ENCODE data around the gene DHPS. TPM values are rescaled to one million over a fixed set of nuclear protein-coding genes. Genes with fewer than 3 reads are reported as not detected.
A peak's percentile ranks its signal among the peaks of the same experiment; 100 is the strongest.

The DHPS gene
- total RNA-seq, 3 donors from 2014 or later (not counting 1 experiment from before 2014, with no cell fraction given): 143 to 193 (median 145) TPM

- H3K36me3 ChIP-seq (ENCODE audit: control insufficient read depth, insufficient read depth, low read length): peaks cover 52% of the 10 kb centered on the region
- DNase-seq: no peak
- H3K27ac ChIP-seq (ENCODE audit: low read length): no peak overlapping the region
- H3K4me3 Mint-ChIP-seq: no peak overlapping the region
- intact Hi-C loops (cut with micrococcal nuclease): loop anchor here (10.0 kb wide), 1 partner anchor 118 kb away; the partner anchor contains the start of gene JUNB
- H3K27me3 Mint-ChIP-seq (ENCODE audit: low read depth in 2 of 2): no peaks in the 10 kb centered on the region
- no peaks in the 10 kb centered on the region for H3K27me3 ChIP-seq (ENCODE audit: control insufficient read depth, insufficient read depth, low read length)
- H3K4me1 ChIP-seq (ENCODE audit: control insufficient read depth, insufficient read depth, low read length): peaks cover 18% of the 10 kb centered on the region
- H3K36me3 Mint-ChIP-seq: no peaks in the 10 kb centered on the region
- peak overlapping the region; percentile 60 to 70 for H3K27ac Mint-ChIP-seq
- H3K9me3 ChIP-seq (ENCODE audit: control insufficient read depth, insufficient read depth, low read length): no peaks in the 10 kb centered on the region
- no peak for TF ChIP-seq CTCF (IDR thresholded peaks at IDR 0.05)
- H3K4me3 ChIP-seq (ENCODE audit: low read length): no peak overlapping the region
- ATAC-seq: no peak
- no peaks in the 10 kb centered on the region for H3K9me3 Mint-ChIP-seq
- H3K4me1 Mint-ChIP-seq: peaks cover 30 to 43% of the 10 kb centered on the region in 2 donors
- 95% methylated on average over 10 of the region's 12 CpGs for WGBS (ENCODE audit: insufficient coverage)
Observed at GRCh38 chr19:12676928-12677327, 4.8 kb downstream of the DHPS start.

- Mint-ChIP-seq H3K9me3 (no peaks in the 10 kb centered on the region), H3K4me3 (no peak overlapping the region), H3K27me3 (ENCODE audit: low read depth in 2 of 2) (no peaks in the 10 kb centered on the region), H3K4me1 (peaks cover 29 to 44% of the 10 kb centered on the region in 2 donors), H3K27ac (peak overlapping the region; percentile 60 to 70), H3K36me3 (no peaks in the 10 kb centered on the region)
- 33% methylated on average over 4 of the region's 4 CpGs for WGBS (ENCODE audit: insufficient coverage)
- TF ChIP-seq CTCF (IDR thresholded peaks at IDR 0.05): peak; percentile 81
- no peaks in the 10 kb centered on the region for H3K9me3 ChIP-seq (ENCODE audit: control insufficient read depth, insufficient read depth, low read length)
- no peaks in the 10 kb centered on the region for H3K27me3 ChIP-seq (ENCODE audit: control insufficient read depth, insufficient read depth, low read length)
- H3K4me1 ChIP-seq (ENCODE audit: control insufficient read depth, insufficient read depth, low read length): peaks cover 17% of the 10 kb centered on the region
- H3K36me3 ChIP-seq (ENCODE audit: control insufficient read depth, insufficient read depth, low read length): peaks cover 52% of the 10 kb centered on the region
- intact Hi-C loops (cut with micrococcal nuclease): loop anchor here (10.0 kb wide), 1 partner anchor 118 kb away; the partner anchor contains the start of gene JUNB
- DNase-seq (peak; percentile 78 to 89), ATAC-seq (peak; percentile 50 to 64 (median 54))
- no peak overlapping the region for H3K4me3 ChIP-seq (ENCODE audit: low read length)
- no peak overlapping the region for H3K27ac ChIP-seq (ENCODE audit: low read length)
Observed at GRCh38 chr19:12676384-12676792, 5.3 kb downstream of the DHPS start.

GRCh38 chr19:12675940-12676339 lies 5.7 kb downstream of the DHPS start:
- TF ChIP-seq CTCF (IDR thresholded peaks at IDR 0.05): no peak
- Mint-ChIP-seq H3K27me3 (ENCODE audit: low read depth in 2 of 2) (no peaks in the 10 kb centered on the region), H3K4me1 (peaks cover 25 to 39% of the 10 kb centered on the region in 2 donors), H3K4me3 (no peak overlapping the region), H3K36me3 (no peaks in the 10 kb centered on the region), H3K27ac (peak overlapping the region; percentile 60 to 70), H3K9me3 (no peaks in the 10 kb centered on the region)
- ATAC-seq: no peak
- H3K9me3 ChIP-seq (ENCODE audit: control insufficient read depth, insufficient read depth, low read length): no peaks in the 10 kb centered on the region
- no peak overlapping the region for H3K27ac ChIP-seq (ENCODE audit: low read length)
- intact Hi-C loops (cut with micrococcal nuclease): loop anchor here (10.0 kb wide), 1 partner anchor 119 kb away; the partner anchor contains the start of gene JUNB
- no peak for DNase-seq
- no peaks in the 10 kb centered on the region for H3K27me3 ChIP-seq (ENCODE audit: control insufficient read depth, insufficient read depth, low read length)
- peaks cover 52% of the 10 kb centered on the region for H3K36me3 ChIP-seq (ENCODE audit: control insufficient read depth, insufficient read depth, low read length)
- peaks cover 12% of the 10 kb centered on the region for H3K4me1 ChIP-seq (ENCODE audit: control insufficient read depth, insufficient read depth, low read length)
- H3K4me3 ChIP-seq (ENCODE audit: low read length): no peak overlapping the region
- 93% methylated on average over 15 of the region's 15 CpGs for WGBS (ENCODE audit: insufficient coverage)

GRCh38 chr19:12675399-12675798 lies 6.3 kb downstream of the DHPS start:
- DNase-seq (no peak), ATAC-seq (no peak)
- H3K36me3 ChIP-seq (ENCODE audit: control insufficient read depth, insufficient read depth, low read length): peaks cover 52% of the 10 kb centered on the region
- intact Hi-C loops (cut with micrococcal nuclease): loop anchor here (10.0 kb wide), 1 partner anchor 119 kb away; the partner anchor contains the start of gene JUNB
- peaks cover 12% of the 10 kb centered on the region for H3K4me1 ChIP-seq (ENCODE audit: control insufficient read depth, insufficient read depth, low read length)
- Mint-ChIP-seq H3K4me3 (no peak overlapping the region), H3K36me3 (no peaks in the 10 kb centered on the region), H3K9me3 (no peaks in the 10 kb centered on the region), H3K27ac (no peak overlapping the region), H3K4me1 (peaks cover 25 to 41% of the 10 kb centered on the region in 2 donors), H3K27me3 (ENCODE audit: low read depth in 2 of 2) (no peaks in the 10 kb centered on the region)
- no peak overlapping the region for H3K4me3 ChIP-seq (ENCODE audit: low read length)
- H3K27ac ChIP-seq (ENCODE audit: low read length): no peak overlapping the region
- no peak for TF ChIP-seq CTCF (IDR thresholded peaks at IDR 0.05)
- H3K9me3 ChIP-seq (ENCODE audit: control insufficient read depth, insufficient read depth, low read length): no peaks in the 10 kb centered on the region
- no peaks in the 10 kb centered on the region for H3K27me3 ChIP-seq (ENCODE audit: control insufficient read depth, insufficient read depth, low read length)
- 95% methylated on average over 10 of the region's 10 CpGs for WGBS (ENCODE audit: insufficient coverage)

All from natural killer cell (primary cell).